ENCODE results near the gene ZNF525.
"Not testable (repeated sequence)": the region's sequence is repeated elsewhere in the genome, so short reads cannot be mapped to it uniquely, and the experiment has no call there.

Gene ZNF525

GRCh38 chr19:53365134-53365898 is at the start of gene ZNF525:
ZNF525 (plus strand) TSS chr19:53365705; CDS start chr19:53372282, 6,577 bp downstream.
- DNase-seq (ENCODE audit: low read depth in 2 of 2) = peak; percentile 93 to 95

- DNase-seq (ENCODE audit: low read depth in 2 of 2) = no peak
These were observed 36.5 kb upstream of the ZNF525 start for GRCh38 chr19:53328967-53329366.

- DNase-seq (ENCODE audit: low read depth in 2 of 2) = no peak
These were observed 33.0 kb upstream of the ZNF525 start for GRCh38 chr19:53332484-53332883.

- no peak for DNase-seq (ENCODE audit: low read depth in 2 of 2)
These were observed 32.4 kb upstream of the ZNF525 start for GRCh38 chr19:53333066-53333462.

GRCh38 chr19:53333463-53334449 is 31.7 kb upstream of the ZNF525 start, which contains the start of gene ZNF845:
ZNF845 (plus strand) TSS chr19:53333749; CDS start chr19:53341308, 7,559 bp downstream.
- DNase-seq (ENCODE audit: low read depth in 2 of 2) = peak; percentile 89 to 90

GRCh38 chr19:53344403-53344802 is 21.1 kb upstream of the ZNF525 start:
- not testable (repeated sequence) for DNase-seq (ENCODE audit: low read depth in 2 of 2)

- DNase-seq (ENCODE audit: low read depth in 2 of 2) = no peak
These were observed 9.8 kb upstream of the ZNF525 start for GRCh38 chr19:53355739-53356138.

GRCh38 chr19:53357821-53358581 is 7.5 kb upstream of the ZNF525 start:
- no peak for DNase-seq (ENCODE audit: low read depth in 2 of 2)

- not testable (repeated sequence) for DNase-seq (ENCODE audit: low read depth in 2 of 2)
These were observed 5.4 kb upstream of the ZNF525 start for GRCh38 chr19:53360056-53360455.

- DNase-seq (ENCODE audit: low read depth in 2 of 2) = peak in 1 of 2 donors; percentile 17
These were observed 491 bp downstream of the ZNF525 start for GRCh38 chr19:53365899-53366493.

- DNase-seq (ENCODE audit: low read depth in 2 of 2) = no peak
These were observed 6.7 kb downstream of the ZNF525 start for GRCh38 chr19:53372196-53372595.

GRCh38 chr19:53374288-53374687 is 8.8 kb downstream of the ZNF525 start:
- no peak for DNase-seq (ENCODE audit: low read depth in 2 of 2)

- DNase-seq (ENCODE audit: low read depth in 2 of 2) = no peak
These were observed 9.2 kb downstream of the ZNF525 start for GRCh38 chr19:53374743-53375142.

GRCh38 chr19:53381376-53381775 is 15.9 kb downstream of the ZNF525 start:
- DNase-seq (ENCODE audit: low read depth in 2 of 2) = no peak

- DNase-seq (ENCODE audit: low read depth in 2 of 2) = no peak
These were observed 22.7 kb downstream of the ZNF525 start for GRCh38 chr19:53388168-53388567.

- DNase-seq (ENCODE audit: low read depth in 2 of 2) = no peak
These were observed 23.4 kb downstream of the ZNF525 start for GRCh38 chr19:53388904-53389303.

GRCh38 chr19:53389571-53389970 is 24.1 kb downstream of the ZNF525 start:
- DNase-seq (ENCODE audit: low read depth in 2 of 2) = no peak

- no peak for DNase-seq (ENCODE audit: low read depth in 2 of 2)
These were observed 24.5 kb downstream of the ZNF525 start for GRCh38 chr19:53389978-53390377.

- DNase-seq (ENCODE audit: low read depth in 2 of 2) = no peak
These were observed 29.0 kb downstream of the ZNF525 start for GRCh38 chr19:53394522-53394973.

GRCh38 chr19:53394974-53395839 is 29.7 kb downstream of the ZNF525 start, which contains the start of gene ZNF765:
ZNF765 (plus strand) TSS chr19:53395149; CDS start chr19:53398016, 2,867 bp downstream.
- DNase-seq (ENCODE audit: low read depth in 2 of 2) = peak; percentile 94 to 95
